Fibroblast of the aortic adventitia (primary cell): ENCODE data around the gene PCED1B. TPM values are rescaled to one million over a fixed set of nuclear protein-coding genes. Genes with fewer than 3 reads are reported as not detected.
A peak's percentile ranks its signal among the peaks of the same experiment; 100 is the strongest.
"Not testable (repeated sequence)": the region's sequence is repeated elsewhere in the genome, so short reads cannot be mapped to it uniquely, and the experiment has no call there.

ENCODE experiments used
- DNase-seq: peaks from one replicate; pipeline ENCODE4 v3.0.0-alpha.2; 2010; ENCODE audit warnings: low read depth
- H3K4me3 ChIP-seq: 2 replicates; pipeline ENCODE4 v1.5.1; 2011; ENCODE audit warnings: low read depth, mild to moderate bottlenecking, control low read depth, low read length, moderate library complexity
- CTCF ChIP-seq: IDR thresholded peaks from 2 replicates; pipeline ENCODE4 v1.5.1; 2011; ENCODE audit warnings: mild to moderate bottlenecking, low read length, control low read depth, inconsistent platforms; ENCODE audit not compliant: insufficient read depth
- total RNA-seq: library from RNA; depleted of rRNA; stranded (reverse); fragments of >200 nt; gene quantifications from 2 replicates; pipeline ENCODE4 v1.2.3, GENCODE V29; 2012; ENCODE audit warnings: low replicate concordance

The PCED1B gene
- total RNA-seq, 1 donor, result 0.27 TPM

DNA sequence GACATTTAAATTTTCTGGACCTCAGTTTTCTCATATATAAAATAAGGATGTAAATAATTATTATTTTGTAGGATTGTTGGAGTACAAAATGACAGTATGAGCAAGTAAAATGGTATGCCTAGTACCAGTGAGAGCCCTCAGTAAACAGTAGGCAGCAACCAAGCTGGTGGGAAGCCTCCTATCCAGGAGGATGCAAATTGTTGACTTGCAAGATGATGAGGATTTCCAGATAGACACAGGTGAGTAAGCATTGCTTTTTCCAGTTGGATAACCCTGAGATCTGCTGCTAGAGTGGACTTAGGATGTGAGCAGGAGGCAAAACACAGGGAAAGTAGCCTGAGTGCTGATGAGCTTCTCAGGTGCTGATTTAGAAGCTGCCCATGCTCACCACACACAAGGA lies 28.5 kb downstream of the PCED1B start:
- no peak for TF ChIP-seq CTCF
- DNase-seq, result no peak
- no peak overlapping the region for H3K4me3 ChIP-seq

DNA sequence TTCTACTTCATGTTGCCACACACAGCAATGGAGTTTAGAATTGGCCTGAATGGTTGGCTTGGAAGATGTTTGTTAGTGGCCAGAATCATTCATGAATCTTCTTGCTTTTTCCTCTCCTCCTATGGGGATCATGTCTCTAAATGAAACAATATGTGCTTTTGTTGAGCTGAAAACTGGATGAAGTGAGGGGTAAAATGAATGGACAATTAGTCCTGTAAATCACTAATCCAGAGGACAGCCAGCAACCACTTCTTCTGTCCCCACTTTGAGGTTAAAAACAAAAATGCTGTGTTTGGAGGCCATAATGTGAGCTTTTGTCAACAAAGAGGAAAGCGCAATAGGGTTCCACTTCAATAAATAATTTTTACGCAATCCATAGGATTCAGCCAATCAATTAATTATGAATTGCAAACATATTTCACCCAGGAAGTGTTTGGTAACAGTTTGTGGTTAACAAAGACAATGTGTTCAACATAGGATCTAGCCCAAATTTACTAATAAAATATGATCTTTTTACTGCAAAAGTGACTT lies 30.7 kb downstream of the PCED1B start:
- DNase-seq, result no peak

GRCh38 chr12:47110718-47111391 lies 31.4 kb downstream of the PCED1B start:
- DNase-seq, result no peak
- H3K4me3 ChIP-seq, result no peak overlapping the region
- no peak for TF ChIP-seq CTCF

More for the DNA sequence above, 30.7 kb downstream of the PCED1B start:
- no peak for TF ChIP-seq CTCF
- no peak overlapping the region for H3K4me3 ChIP-seq

GRCh38 chr12:47111392-47111778 lies 32.0 kb downstream of the PCED1B start:
- no peak for DNase-seq
- no peak overlapping the region for H3K4me3 ChIP-seq
- TF ChIP-seq CTCF, result no peak

- no peak overlapping the region for H3K4me3 ChIP-seq
- no peak for DNase-seq
- no peak for TF ChIP-seq CTCF
These were observed 32.4 kb downstream of the PCED1B start for GRCh38 chr12:47111854-47112253.

- no peak for TF ChIP-seq CTCF
- H3K4me3 ChIP-seq, result no peak overlapping the region
These were observed 33.3 kb downstream of the PCED1B start for GRCh38 chr12:47112679-47113078.

DNA sequence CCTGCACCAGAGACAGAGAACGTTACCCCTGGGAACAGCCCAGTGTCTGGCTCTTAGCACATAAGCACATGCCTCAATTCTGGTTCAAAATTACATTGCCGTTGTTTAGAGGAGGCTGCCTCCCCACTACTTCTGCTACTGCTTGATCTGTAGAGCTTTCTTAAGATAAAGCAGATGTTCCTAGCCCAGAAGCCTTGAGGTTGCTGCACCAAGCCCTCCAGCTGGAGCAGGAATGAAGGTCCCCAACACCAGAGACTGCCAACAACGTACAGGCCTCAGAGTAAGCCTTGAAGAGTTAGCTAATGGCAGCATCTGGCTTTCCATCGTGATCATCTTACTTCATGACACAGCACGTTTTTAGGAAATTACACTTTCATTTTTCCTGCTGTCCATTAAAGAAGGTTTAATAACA lies 35.1 kb downstream of the PCED1B start:
- no peak overlapping the region for H3K4me3 ChIP-seq
- DNase-seq, result peak; percentile 14
- TF ChIP-seq CTCF, result no peak

More at GRCh38 chr12:47112679-47113078, 33.3 kb downstream of the PCED1B start:
- no peak for DNase-seq

DNA sequence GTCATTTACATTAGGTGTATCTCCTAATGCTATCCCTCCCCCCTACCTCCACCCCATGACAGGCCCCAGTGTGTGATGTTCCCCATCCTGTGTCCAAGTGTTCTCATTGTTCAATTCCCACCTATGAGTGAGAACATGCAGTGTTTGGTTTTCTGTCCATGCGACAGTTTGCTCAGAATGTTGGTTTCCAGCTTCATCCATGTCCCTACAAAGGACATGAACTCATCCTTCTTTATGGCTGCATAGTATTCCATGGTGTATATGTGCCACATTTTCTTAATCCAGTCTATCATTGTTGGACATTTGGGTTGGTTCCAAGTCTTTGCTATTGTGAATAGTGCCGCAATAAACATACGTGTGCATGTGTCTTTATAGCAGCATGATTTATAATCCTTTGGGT lies 37.9 kb downstream of the PCED1B start:
- not testable (repeated sequence) for DNase-seq

More for the DNA sequence above, 37.9 kb downstream of the PCED1B start:
- H3K4me3 ChIP-seq, result not testable (repeated sequence)
